Head of caudate nucleus (tissue), 42 donors: ENCODE data around the gene NUCKS1.
A peak's percentile ranks its signal among the peaks of the same experiment; 100 is the strongest.

Source experiments
- DNase-seq, 42 donors: peaks; one replicate each; pipeline versions ENCODE4 v3.0.0 to v3.0.0-alpha.2; 2020 to 2021; ENCODE audit warnings: mixed read lengths in 7 of 42
- intact Hi-C: fragments of 100-400 bp; cut with DNase I; formaldehyde crosslinking; loops from one replicate; pipeline ENCODE4 v1.15.0; 2022

Gene NUCKS1

GRCh38 chr1:205678286-205679111 lies 71.5 kb downstream of the NUCKS1 start:
- peak in 5 of 42 donors; percentile 26 to 64 (median 49) for DNase-seq
- intact Hi-C loops, result no loop called here

- DNase-seq, result peak in 1 of 42 donors; percentile 33
- intact Hi-C loops, result no loop called here
These were observed 72.8 kb downstream of the NUCKS1 start for GRCh38 chr1:205677167-205677566.

GRCh38 chr1:205676597-205676996 lies 73.4 kb downstream of the NUCKS1 start:
- intact Hi-C loops, result no loop called here

GRCh38 chr1:205676002-205676401 lies 74.0 kb downstream of the NUCKS1 start:
- intact Hi-C loops, result no loop called here
- no peak for DNase-seq

More at GRCh38 chr1:205676597-205676996, 73.4 kb downstream of the NUCKS1 start:
- DNase-seq, result peak; percentile 63 to 95 (median 87)

GRCh38 chr1:205675247-205675646 lies 74.7 kb downstream of the NUCKS1 start:
- no peak for DNase-seq
- intact Hi-C loops, result no loop called here

- intact Hi-C loops, result no loop called here
- peak in 1 of 42 donors; percentile 0 for DNase-seq
These were observed 77.0 kb downstream of the NUCKS1 start for GRCh38 chr1:205672970-205673369.

GRCh38 chr1:205672395-205672889 lies 77.5 kb downstream of the NUCKS1 start:
- intact Hi-C loops, result no loop called here
- DNase-seq, result peak in 1 of 42 donors; percentile 3

- intact Hi-C loops, result no loop called here
- no peak for DNase-seq
These were observed 79.2 kb downstream of the NUCKS1 start for GRCh38 chr1:205670611-205671430.

GRCh38 chr1:205670150-205670446 lies 79.9 kb downstream of the NUCKS1 start:
- DNase-seq, result peak in 13 of 42 donors; percentile 41 to 71 (median 47)
- intact Hi-C loops, result no loop called here

- intact Hi-C loops, result no loop called here
- peak in 34 of 42 donors; percentile 23 to 81 (median 61) for DNase-seq
These were observed 80.4 kb downstream of the NUCKS1 start for GRCh38 chr1:205669341-205670149.

GRCh38 chr1:205668951-205669340 lies 81.0 kb downstream of the NUCKS1 start:
- peak in 2 of 42 donors; percentile 22 to 61 for DNase-seq
- intact Hi-C loops, result no loop called here

GRCh38 chr1:205667909-205668643 lies 81.9 kb downstream of the NUCKS1 start:
- DNase-seq, result peak in 27 of 42 donors; percentile 30 to 77 (median 57)
- intact Hi-C loops, result no loop called here

GRCh38 chr1:205666372-205667166 lies 83.4 kb downstream of the NUCKS1 start:
- no peak for DNase-seq
- intact Hi-C loops, result no loop called here

- DNase-seq, result no peak
- intact Hi-C loops, result no loop called here
These were observed 84.6 kb downstream of the NUCKS1 start for GRCh38 chr1:205665201-205666045.

GRCh38 chr1:205664399-205665017 lies 85.5 kb downstream of the NUCKS1 start:
- intact Hi-C loops, result no loop called here
- DNase-seq, result peak in 1 of 42 donors; percentile 33

- DNase-seq, result no peak
These were observed 86.6 kb downstream of the NUCKS1 start for GRCh38 chr1:205663286-205663936.

More at GRCh38 chr1:205663286-205663936, 86.6 kb downstream of the NUCKS1 start:
- intact Hi-C loops, result no loop called here
